ENCODE measurements around the gene ADAM15.
A peak's percentile ranks its signal among the peaks of the same experiment; 100 is the strongest.

ADAM15 gene

GRCh38 chr1:155060736-155061135 is 9.6 kb downstream of the ADAM15 start:
- in situ Hi-C loops (cut with HindIII; ENCODE audit: low sequenced_read_pairs) = no loop called here
- no peak for TF ChIP-seq CTCF (IDR thresholded peaks at IDR 0.05; ENCODE audit: low read depth, low read length)
- no peak for DNase-seq (ENCODE audit: low read depth, low spot score)
- H3K4me3 ChIP-seq (ENCODE audit: low read depth, low read length) = no peak overlapping the region

GRCh38 chr1:155061381-155062150 is 10.4 kb downstream of the ADAM15 start:
- DNase-seq (ENCODE audit: low read depth, low spot score) = peak; percentile 80
- in situ Hi-C loops (cut with HindIII; ENCODE audit: low sequenced_read_pairs) = no loop called here
- peak; percentile 99 for TF ChIP-seq CTCF (IDR thresholded peaks at IDR 0.05; ENCODE audit: low read depth, low read length)
- no peak overlapping the region for H3K4me3 ChIP-seq (ENCODE audit: low read depth, low read length)

- no peak for DNase-seq (ENCODE audit: low read depth, low spot score)
- TF ChIP-seq CTCF (IDR thresholded peaks at IDR 0.05; ENCODE audit: low read depth, low read length) = peak; percentile 22
- in situ Hi-C loops (cut with HindIII; ENCODE audit: low sequenced_read_pairs) = no loop called here
- H3K4me3 ChIP-seq (ENCODE audit: low read depth, low read length) = no peak overlapping the region
These were observed 11.1 kb downstream of the ADAM15 start for GRCh38 chr1:155062151-155062686.

- DNase-seq (ENCODE audit: low read depth, low spot score) = peak; percentile 50
- H3K4me3 ChIP-seq (ENCODE audit: low read depth, low read length) = peak overlapping the region; percentile 90
- TF ChIP-seq CTCF (IDR thresholded peaks at IDR 0.05; ENCODE audit: low read depth, low read length) = peak; percentile 93
- in situ Hi-C loops (cut with HindIII; ENCODE audit: low sequenced_read_pairs) = no loop called here
These were observed 11.7 kb downstream of the ADAM15 start for GRCh38 chr1:155062702-155063411.

GRCh38 chr1:155063550-155064110 is 12.5 kb downstream of the ADAM15 start, which contains the start of gene EFNA4:
TSS of gene EFNA4 (plus strand) at chr1:155063740. CDS start at chr1:155063824, 84 bp downstream.
- H3K4me3 ChIP-seq (ENCODE audit: low read depth, low read length) = peak within 1 kb of the TSS; percentile 90
- DNase-seq (ENCODE audit: low read depth, low spot score) = peak; percentile 81
- no peak for TF ChIP-seq CTCF (IDR thresholded peaks at IDR 0.05; ENCODE audit: low read depth, low read length)
- in situ Hi-C loops (cut with HindIII; ENCODE audit: low sequenced_read_pairs) = no loop called here

GRCh38 chr1:155064111-155064831 is 13.2 kb downstream of the ADAM15 start:
- peak overlapping the region; percentile 90 for H3K4me3 ChIP-seq (ENCODE audit: low read depth, low read length)
- no peak for DNase-seq (ENCODE audit: low read depth, low spot score)
- in situ Hi-C loops (cut with HindIII; ENCODE audit: low sequenced_read_pairs) = no loop called here

More at GRCh38 chr1:155064111-155064831, 13.2 kb downstream of the ADAM15 start:
- TF ChIP-seq CTCF (IDR thresholded peaks at IDR 0.05; ENCODE audit: low read depth, low read length) = no peak
